Endothelial cell of umbilical vein (primary cell): Measurements from ENCODE around the gene POM121L12. TPM values are rescaled to one million over a fixed set of nuclear protein-coding genes. Genes with fewer than 3 reads are reported as not detected.

Experiments used
- Bru-seq: library from RNA; stranded (reverse); fragments of 400-500 nt; gene quantifications from one replicate; lab custom pipeline; 2021; lab: Mats Ljungman, UMichigan
- BruChase-seq, 2 experiments: library from RNA; stranded (reverse); fragments of 400-500 nt; gene quantifications; one replicate each; lab custom pipeline; 2021; lab: Mats Ljungman, UMichigan
- BruUV-seq: library from RNA; stranded (reverse); fragments of 400-500 nt; replicated peaks from 2 replicates; lab custom pipeline; 2021; lab: Mats Ljungman, UMichigan
- CTCF ChIA-PET: fragments of 300-600, 350-600 bp; sonication (Branson Sonifier 250); formaldehyde crosslinking; loops from one replicate; lab custom pipeline; 2021; ENCODE audit warnings: antibody characterized with exemption, inconsistent platforms; lab: Charles Lee
- POLR2A ChIA-PET: fragments of 300-600, 350-600 bp; sonication (Branson Sonifier 250); formaldehyde crosslinking; loops from one replicate; lab custom pipeline; 2021; ENCODE audit warnings: antibody characterized with exemption, inconsistent platforms; lab: Charles Lee
- DNase-seq: peaks from one replicate; pipeline ENCODE4 v3.0.0-alpha.2; 2011; ENCODE audit warnings: low read depth, low spot score
- FAIRE-seq: peaks from 2 replicates; lab custom pipeline; 2011; peaks lifted over from hg19 to GRCh38; lab: Jason Lieb, UNC
- H2AFZ ChIP-seq: 2 replicates; pipeline ENCODE4 v1.6.0; 2012; ENCODE audit warnings: low read depth, low read length, control low read depth, inconsistent platforms
- H3K27ac ChIP-seq: 2 replicates; pipeline ENCODE4 v1.5.1; 2011; ENCODE audit warnings: low read depth, mild to moderate bottlenecking, control low read depth, low read length, moderate library complexity; ENCODE audit not compliant: insufficient read depth
- H3K27me3 ChIP-seq, 2 experiments: 2 replicates each; pipeline versions ENCODE4 v1.6.0 to v1.6.1; 2011; ENCODE audit warnings: low read length in 2 of 2, mixed read lengths in 1 of 2; ENCODE audit not compliant: control insufficient read depth in 2 of 2, insufficient read depth in 2 of 2
- H3K36me3 ChIP-seq, 2 experiments: 2 replicates in 1 of 2; 3 replicates in 1 of 2; pipeline ENCODE4 v1.5.1; 2011; ENCODE audit warnings: low read length in 2 of 2, mild to moderate bottlenecking in 1 of 2, moderate library complexity in 1 of 2; ENCODE audit not compliant: control insufficient read depth in 2 of 2, insufficient read depth in 2 of 2; ENCODE audit errors: extremely low read depth in 1 of 2
- H3K4me1 ChIP-seq: 3 replicates; pipeline ENCODE4 v1.5.1; 2011; ENCODE audit warnings: mild to moderate bottlenecking, low read length; ENCODE audit not compliant: control insufficient read depth, insufficient read depth; ENCODE audit errors: extremely low read depth
- H3K4me2 ChIP-seq: 2 replicates; pipeline ENCODE4 v1.6.1; 2011; ENCODE audit warnings: low read length, control low read depth, mixed read lengths; ENCODE audit not compliant: insufficient read depth
- H3K4me3 ChIP-seq, 3 experiments: fragments of 200-600 bp in 1 of 3; sonication (generic), shearing (Covaris generic) in 1 of 3; replicated peaks in 1 of 3; 2 replicates each; pipeline ENCODE4 v1.5.1; 2011 to 2016; ENCODE audit warnings: control low read depth in 3 of 3, low read length in 3 of 3, mild to moderate bottlenecking in 2 of 3, inconsistent platforms in 1 of 3, low read depth in 1 of 3, moderate library complexity in 1 of 3; ENCODE audit not compliant: insufficient read depth in 1 of 3
- H3K79me2 ChIP-seq: 2 replicates; pipeline ENCODE4 v1.6.0; 2012; ENCODE audit warnings: low read length, inconsistent platforms; ENCODE audit not compliant: control insufficient read depth, insufficient read depth
- H3K9ac ChIP-seq: replicated peaks from 2 replicates; pipeline ENCODE3; 2011; ENCODE audit warnings: low read length, control low read depth; ENCODE audit not compliant: insufficient read depth; ENCODE audit errors: extremely low read depth
- H3K9me1 ChIP-seq: replicated peaks from 3 replicates; pipeline ENCODE4 v1.6.0; 2011; ENCODE audit warnings: mild to moderate bottlenecking, low read length; ENCODE audit not compliant: control insufficient read depth, insufficient read depth; ENCODE audit errors: extremely low read depth
- H3K9me3 ChIP-seq: replicated peaks from 2 replicates; pipeline ENCODE4 v1.5.1; 2012; ENCODE audit warnings: low read length, inconsistent platforms; ENCODE audit not compliant: control insufficient read depth, insufficient read depth
- H4K20me1 ChIP-seq: replicated peaks from 2 replicates; pipeline ENCODE3; 2011; ENCODE audit warnings: mild to moderate bottlenecking, low read length; ENCODE audit not compliant: control insufficient read depth, insufficient read depth; ENCODE audit errors: extremely low read depth
- CTCF ChIP-seq, 2 donors: IDR thresholded peaks; 1 replicate in 1 of 2; 2 replicates in 1 of 2; pipeline ENCODE4 v1.5.1; 2011; ENCODE audit warnings: low read length in 2 of 2, mild to moderate bottlenecking in 2 of 2, moderate library complexity in 2 of 2, control low read depth in 1 of 2, inconsistent platforms in 1 of 2, low read depth in 1 of 2; ENCODE audit not compliant: insufficient read depth in 1 of 2; ENCODE audit errors: extremely low read depth in 1 of 2
- EZH2 ChIP-seq: IDR thresholded peaks from 2 replicates; pipeline ENCODE4 v1.6.1; 2012; ENCODE audit warnings: borderline replicate concordance, low read depth, mild to moderate bottlenecking, moderate library complexity, low read length, inconsistent platforms; ENCODE audit not compliant: severe bottlenecking
- GATA2 ChIP-seq: IDR thresholded peaks from 2 replicates; pipeline ENCODE4 v1.7.0; 2011; ENCODE audit warnings: low read depth, mild to moderate bottlenecking, moderate library complexity, mixed read lengths, low read length; ENCODE audit not compliant: insufficient read length, insufficient read depth
- MAX ChIP-seq: IDR thresholded peaks from 2 replicates; pipeline ENCODE4 v1.6.1; 2011; ENCODE audit not compliant: insufficient read depth, insufficient read length
- MYC ChIP-seq: IDR thresholded peaks from one replicate; pipeline ENCODE4 v1.6.1; 2011; ENCODE audit warnings: mild to moderate bottlenecking, low read depth, low read length
- POLR2A ChIP-seq: IDR thresholded peaks from 2 replicates; pipeline ENCODE4 v1.6.1; 2012; ENCODE audit warnings: low read depth, mild to moderate bottlenecking, control low read depth, low read length
- POLR2AphosphoS5 ChIP-seq: IDR thresholded peaks from 2 replicates; pipeline ENCODE4 v1.6.1; 2012; ENCODE audit warnings: low read depth, mild to moderate bottlenecking, control low read depth, low read length, moderate library complexity; ENCODE audit not compliant: insufficient read depth
- dilution Hi-C: fragments of 300-500 bp; cut with MboI; formaldehyde crosslinking; loops from one replicate; pipeline ENCODE4 v1.15.0; 2019; ENCODE audit warnings: low sequenced_read_pairs; ENCODE audit not compliant: extremely low pct_ligation_motif_present
- intact Hi-C: fragments of 100-400 bp; cut with micrococcal nuclease; formaldehyde crosslinking; loops from one replicate; pipeline ENCODE4 v1.10.0; 2022
- long read RNA-seq: library from polyadenylated mRNA; stranded (forward); transcript quantifications from one replicate; pipeline ENCODE4 v2.0.0, GENCODE V29; 2021
- polyA minus RNA-seq, 3 experiments: library from RNA; depleted of rRNA, polyadenylated mRNA; stranded (reverse); fragments of >200 nt; gene quantifications; 1 replicate in 1 of 3; 2 replicates in 2 of 3; pipeline ENCODE4 v1.2.3, GENCODE V29; 2011
- polyA plus RNA-seq, 4 experiments: library from polyadenylated mRNA; depleted of rRNA in 3 of 4; stranded (reverse) in 3 of 4; unstranded in 1 of 4; fragments of >200 nt; gene quantifications; 2 replicates each; pipeline versions ENCODE4 v1.2.1 to v1.2.3, GENCODE V29; 2011 to 2012; ENCODE audit warnings: missing spikeins in 1 of 4
- total RNA-seq: library from RNA; stranded (reverse); gene quantifications from 2 replicates; pipeline ENCODE4 v1.2.3, GENCODE V29; 2021

POM121L12 gene
- total RNA-seq, result not detected in 2 replicates
- polyA plus RNA-seq, result not detected in 2 replicates
- not detected in 2 replicates for polyA plus RNA-seq (2011; cell fraction: cytosol; rRNA removed)
- polyA plus RNA-seq (2011; cell fraction: nucleus; rRNA removed), result not detected in 2 replicates
- polyA plus RNA-seq (2012), result not detected in 2 replicates
- polyA minus RNA-seq, result not detected in 2 replicates
- polyA minus RNA-seq (2011; cell fraction: cytosol; rRNA and poly(A)+ RNA removed), result not detected
- polyA minus RNA-seq (2011; cell fraction: nucleus; rRNA and poly(A)+ RNA removed), result not detected in 2 replicates
- Bru-seq, nascent RNA, result not detected
- not detected for BruChase-seq, experiment 1, labeled RNA remaining after a 6-hour chase
- not detected for BruChase-seq, experiment 2, labeled RNA remaining after a 2-hour chase
- long read RNA-seq, result 0 reads

GRCh38 chr7:53035499-53036412 lies at the start of gene POM121L12:
Gene POM121L12 (plus strand): TSS chr7:53035633. CDS start chr7:53035672, 39 bp downstream.
- Histone ChIP-seq H3K36me3 (no peaks in the 10 kb centered on the region), H3K4me3 (no peak within 1 kb of the TSS), H3K9me1 (no peaks in the 10 kb centered on the region), H3K27ac (no peak within 1 kb of the TSS), H3K79me2 (no peaks in the 10 kb centered on the region), H3K27me3 (no peaks in the 10 kb centered on the region), H3K9me3 (no peaks in the 10 kb centered on the region), H3K4me1 (no peaks in the 10 kb centered on the region), H3K4me2 (no peak within 1 kb of the TSS), H3K9ac (no peak within 1 kb of the TSS), H2AFZ (no peak within 1 kb of the TSS), H4K20me1 (no peaks in the 10 kb centered on the region)
- intact Hi-C loops (no loop called here), dilution Hi-C loops (no loop called here)
- no TSS peak for BruUV-seq
- TF ChIP-seq POLR2A (no peak), CTCF (IDR thresholded peaks at IDR 0.05; ENCODE audit: extremely low read depth in 1 of 2, insufficient read depth in 1 of 2, low read depth in 1 of 2, low read length in 2 of 2) (no peak), MYC (no peak), EZH2 (no peak), POLR2AphosphoS5 (no peak), MAX (no peak), GATA2 (no peak)
- CTCF ChIA-PET, result no interaction called here
- no peak for FAIRE-seq
- POLR2A ChIA-PET, result no interaction called here
- no peak for DNase-seq
